ENCODE measurements around the gene HS1BP3.

HS1BP3 gene

GRCh38 chr2:20599001-20599600 lies 51.8 kb downstream of the HS1BP3 start:
- DNase-seq (ENCODE audit: low read depth) = no peak

- DNase-seq (ENCODE audit: low read depth) = no peak
Observed at GRCh38 chr2:20597860-20598183, 53.1 kb downstream of the HS1BP3 start.

- DNase-seq (ENCODE audit: low read depth) = no peak
Observed at GRCh38 chr2:20596973-20597859, 53.7 kb downstream of the HS1BP3 start.

GRCh38 chr2:20596193-20596972 lies 54.5 kb downstream of the HS1BP3 start:
- DNase-seq (ENCODE audit: low read depth) = no peak

- DNase-seq (ENCODE audit: low read depth) = no peak
Observed at GRCh38 chr2:20595439-20596192, 55.3 kb downstream of the HS1BP3 start.

- DNase-seq (ENCODE audit: low read depth) = no peak
Observed at GRCh38 chr2:20594957-20595356, 55.9 kb downstream of the HS1BP3 start.

GRCh38 chr2:20594048-20594750 lies 56.7 kb downstream of the HS1BP3 start:
- no peak for DNase-seq (ENCODE audit: low read depth)

GRCh38 chr2:20593072-20594034 lies 57.5 kb downstream of the HS1BP3 start:
- DNase-seq (ENCODE audit: low read depth) = no peak

- no peak for DNase-seq (ENCODE audit: low read depth)
Observed at GRCh38 chr2:20592106-20593071, 58.5 kb downstream of the HS1BP3 start.

- DNase-seq (ENCODE audit: low read depth) = no peak
Observed at GRCh38 chr2:20590704-20591515, 60.0 kb downstream of the HS1BP3 start.

GRCh38 chr2:20589975-20590703 lies 60.8 kb downstream of the HS1BP3 start:
- no peak for DNase-seq (ENCODE audit: low read depth)

GRCh38 chr2:20588918-20589871 lies 61.7 kb downstream of the HS1BP3 start:
- DNase-seq (ENCODE audit: low read depth) = no peak

GRCh38 chr2:20585710-20586594 lies 64.9 kb downstream of the HS1BP3 start:
- no peak for DNase-seq (ENCODE audit: low read depth)

- DNase-seq (ENCODE audit: low read depth) = no peak
Observed at GRCh38 chr2:20585359-20585709, 65.6 kb downstream of the HS1BP3 start.

Measured in activated T-cell treated with anti-CD3 and anti-CD28 coated beads for 48 hours (primary cell).